Stimulated activated CD4-positive, alpha-beta T cell treated with anti-CD3 and anti-CD28 coated beads, Interleukin-15, amount 100 ng/mL, for 24 hours (primary cell): ENCODE results near the gene IGHMBP2.
A peak's percentile ranks its signal among the peaks of the same experiment; 100 is the strongest.
"Not testable (repeated sequence)": the region's sequence is repeated elsewhere in the genome, so short reads cannot be mapped to it uniquely, and the experiment has no call there.

Experiments used
- DNase-seq: peaks from one replicate; pipeline ENCODE4 v3.0.0-alpha.2; 2020

IGHMBP2 gene

DNA sequence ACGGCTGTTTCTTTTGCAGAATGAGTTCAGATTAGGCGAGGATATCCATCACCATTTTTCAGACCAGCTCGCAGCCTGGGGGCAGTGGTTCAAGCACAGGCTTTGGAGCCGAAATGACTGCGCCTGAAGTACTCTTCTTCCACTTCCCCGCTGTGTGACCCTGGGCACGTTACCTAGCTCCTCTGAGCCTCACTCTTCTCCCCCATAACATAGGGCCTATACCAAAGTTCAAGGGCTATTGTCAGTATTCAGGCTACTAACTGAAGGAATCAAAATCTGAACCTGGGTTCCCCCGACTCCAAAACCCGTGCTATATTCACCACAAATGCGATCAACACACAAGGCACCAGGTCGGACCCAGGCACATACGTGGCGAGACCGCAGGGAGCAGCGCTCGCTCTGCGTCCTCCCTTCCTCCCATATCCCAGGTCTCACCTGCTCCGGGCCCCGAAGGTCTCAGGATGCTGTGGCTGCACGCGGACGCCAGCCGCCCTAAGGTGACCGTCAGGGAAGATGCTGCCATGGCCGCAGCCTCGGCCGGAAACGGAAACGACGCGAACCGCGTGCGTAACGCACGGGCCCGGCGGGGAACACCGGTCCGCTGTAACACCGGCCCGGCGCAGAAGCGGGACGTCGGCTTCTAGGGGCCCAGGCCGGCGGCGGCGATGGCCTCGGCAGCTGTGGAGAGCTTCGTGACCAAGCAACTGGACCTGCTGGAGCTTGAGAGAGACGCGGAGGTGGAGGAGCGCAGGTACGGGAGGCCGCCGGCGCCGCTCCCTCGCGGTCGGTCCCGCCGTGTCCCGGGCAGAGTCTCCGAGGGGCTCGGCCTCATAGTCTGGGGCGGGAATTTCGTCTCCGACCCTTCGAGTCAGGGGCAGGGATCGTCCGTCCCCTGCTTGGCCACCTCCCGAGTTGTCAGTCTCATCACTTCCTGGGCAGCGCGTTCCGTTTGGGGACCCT is at the start of gene IGHMBP2, which contains the start of gene MRPL21:
TSS of gene IGHMBP2 (plus strand) at position 604 of the 960 bp plus-strand sequence. CDS start at position 666, 62 bp downstream.
TSS of gene MRPL21 (minus strand) at position 545 of the 960 bp plus-strand sequence. CDS start at position 523, 22 bp downstream.
- DNase-seq: peak; percentile 91

DNA sequence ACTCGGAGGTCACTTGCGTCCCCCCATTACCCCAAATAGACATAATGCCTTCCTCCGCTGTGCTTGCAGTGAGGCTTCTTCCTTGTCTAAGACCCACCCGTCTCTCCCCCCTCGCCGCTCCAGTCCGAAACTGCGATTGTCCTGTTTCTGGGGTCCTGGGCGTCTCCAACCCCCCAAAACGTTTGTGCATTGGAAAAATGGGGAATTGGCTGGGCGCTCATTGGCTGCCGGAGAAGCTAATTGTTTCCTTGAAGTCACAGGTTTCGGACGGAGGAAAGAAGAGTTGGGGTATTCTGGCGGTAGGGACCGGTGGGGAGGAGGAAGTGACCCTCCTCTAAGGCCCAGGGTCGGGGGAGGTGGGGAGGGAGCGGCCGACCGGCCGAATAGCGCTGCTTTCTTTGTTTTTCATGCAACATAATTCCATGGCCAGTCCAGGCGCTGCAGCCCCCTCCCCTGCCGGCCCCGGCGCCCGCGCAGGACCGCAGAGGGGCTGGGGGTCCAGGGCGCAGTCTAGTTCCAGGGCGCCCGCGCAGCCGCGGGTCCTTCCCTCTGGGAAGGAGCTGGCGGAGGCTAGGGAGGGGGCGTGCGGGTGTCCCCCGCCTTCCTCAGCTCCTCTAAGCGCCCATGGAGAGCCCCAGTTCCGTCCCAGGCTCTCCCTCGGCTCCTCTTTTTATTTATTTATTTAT is 49.3 kb upstream of the IGHMBP2 start:
- DNase-seq: no peak

DNA sequence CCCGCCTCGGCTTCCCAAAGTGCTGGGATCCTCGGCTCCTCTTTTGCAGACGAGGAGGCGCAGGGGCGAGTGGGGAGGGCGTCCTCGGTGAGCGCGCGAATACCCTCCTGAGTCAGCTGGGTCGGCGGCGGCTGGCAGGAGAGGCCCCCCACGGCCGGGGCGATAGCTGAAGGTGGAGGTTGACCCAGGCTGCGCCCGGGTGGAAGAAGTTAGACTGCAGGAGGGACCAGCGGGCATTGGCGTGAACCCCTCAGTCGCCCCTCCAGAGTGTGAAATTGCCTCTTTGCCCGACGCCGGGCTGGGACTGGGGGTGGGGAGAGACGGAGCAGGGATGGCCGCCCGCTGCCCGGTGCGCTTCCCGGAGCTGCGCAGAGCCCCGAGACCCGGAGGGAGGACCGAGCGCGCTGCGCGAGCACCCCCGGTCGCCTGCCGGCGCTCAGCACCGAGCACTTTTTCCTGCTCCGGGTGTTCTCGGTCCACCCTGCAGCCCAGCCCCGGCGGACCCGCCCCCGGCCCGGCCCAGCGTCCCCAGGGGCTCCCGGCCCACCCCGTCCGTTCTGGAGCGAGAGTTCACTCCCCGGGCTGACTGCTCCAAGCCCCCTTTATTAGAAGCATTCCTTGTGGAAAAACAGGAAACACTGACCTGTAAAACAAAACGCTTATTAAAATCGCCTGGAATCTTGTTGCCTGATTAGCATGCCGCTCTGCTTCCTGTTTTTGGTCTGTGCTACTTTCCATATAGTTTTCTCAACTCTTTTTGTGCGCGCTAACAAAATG is 48.3 kb upstream of the IGHMBP2 start:
- peak; percentile 31 for DNase-seq

DNA sequence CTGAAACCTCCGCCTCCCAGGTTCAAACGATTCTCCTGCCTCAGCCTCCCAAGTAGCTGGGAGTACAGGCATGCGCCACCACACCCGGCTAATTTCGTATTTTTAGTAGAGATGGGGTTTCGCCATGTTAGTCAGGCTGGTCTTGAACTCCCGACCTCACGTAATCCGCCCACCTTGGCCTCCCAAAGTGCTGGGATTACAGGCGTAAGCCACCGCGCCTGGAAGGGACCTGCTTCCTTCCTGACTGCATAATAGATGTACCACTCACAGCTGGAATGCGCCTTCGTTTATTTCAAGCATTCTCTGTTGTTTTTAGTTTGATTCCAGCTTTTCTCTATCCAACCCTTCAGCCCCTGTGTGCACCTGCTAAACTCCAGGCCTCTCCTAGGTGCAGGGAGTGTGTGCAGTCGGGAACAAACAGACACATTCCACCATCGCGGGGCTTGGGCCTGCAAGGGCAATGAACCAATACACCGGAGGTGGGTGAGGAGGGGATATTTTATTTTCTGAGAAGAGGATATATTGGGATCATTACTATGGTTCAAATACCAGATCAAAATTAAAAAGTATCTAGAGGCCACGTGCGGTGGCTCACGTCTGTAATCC is 47.2 kb upstream of the IGHMBP2 start:
- not testable (repeated sequence) for DNase-seq

DNA sequence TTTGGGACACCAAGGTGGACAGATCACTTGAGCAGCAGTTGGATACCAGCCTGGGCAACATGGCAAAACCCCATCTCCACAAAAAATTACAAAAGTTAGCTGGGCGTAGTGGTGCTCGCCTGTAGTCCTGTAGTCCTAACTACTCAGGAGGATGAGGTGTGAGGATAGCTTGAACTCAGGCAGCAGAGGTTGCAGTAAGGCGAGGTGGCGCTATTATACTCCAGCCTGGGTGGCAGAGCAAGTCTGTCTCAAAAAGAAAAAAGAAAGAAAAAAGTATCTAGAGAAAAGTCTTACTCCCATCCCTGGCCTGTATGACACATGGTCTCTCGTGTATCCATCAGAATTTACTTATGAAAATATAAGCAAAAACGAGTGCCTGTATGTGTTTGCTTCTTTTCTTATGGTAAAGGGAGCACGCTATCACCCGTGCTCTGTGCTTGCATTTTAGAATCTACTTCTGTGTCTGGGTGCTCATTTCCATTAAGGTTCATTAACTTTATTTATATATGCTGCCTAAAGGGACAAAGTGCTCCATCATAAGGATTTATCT is 46.6 kb upstream of the IGHMBP2 start:
- DNase-seq: no peak

DNA sequence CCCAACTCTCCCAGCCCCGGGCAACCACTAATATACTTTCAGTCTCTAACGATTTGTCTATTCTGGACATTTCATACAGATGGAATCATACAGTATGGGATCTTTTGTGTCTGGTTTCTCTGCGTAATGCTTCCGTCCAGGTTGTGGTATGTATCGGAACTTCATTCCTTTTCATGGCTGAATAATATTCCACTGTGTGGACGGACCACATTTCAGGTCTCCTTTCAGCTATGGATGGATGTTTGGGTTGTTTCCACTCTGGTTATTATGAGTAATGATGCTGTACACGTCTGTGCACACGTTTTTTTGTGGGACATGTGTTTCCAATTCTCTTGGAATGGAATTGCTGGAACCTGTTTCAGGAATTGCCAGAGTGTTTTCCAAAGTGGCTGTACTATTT is 44.6 kb upstream of the IGHMBP2 start:
- no peak for DNase-seq

DNA sequence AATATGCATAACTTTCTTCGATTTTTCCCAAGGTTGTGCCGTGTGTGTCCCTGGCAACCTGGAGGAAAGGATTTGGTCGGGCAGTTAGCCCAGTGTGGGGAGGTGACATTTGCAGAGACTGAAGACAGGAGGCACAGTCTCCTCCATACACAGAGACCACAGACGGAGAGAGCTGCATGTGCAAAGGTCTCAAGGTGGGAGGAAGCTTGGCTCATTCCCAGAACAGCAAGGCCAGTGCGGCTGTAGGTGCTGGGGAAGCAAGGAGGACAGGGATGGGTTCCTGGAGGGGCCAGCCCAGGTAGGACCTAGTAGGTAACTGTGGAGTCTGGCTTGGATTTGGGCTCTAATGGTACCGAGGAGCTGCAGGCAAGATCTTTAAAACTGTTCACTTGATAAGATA is 41.3 kb upstream of the IGHMBP2 start:
- no peak for DNase-seq

DNA sequence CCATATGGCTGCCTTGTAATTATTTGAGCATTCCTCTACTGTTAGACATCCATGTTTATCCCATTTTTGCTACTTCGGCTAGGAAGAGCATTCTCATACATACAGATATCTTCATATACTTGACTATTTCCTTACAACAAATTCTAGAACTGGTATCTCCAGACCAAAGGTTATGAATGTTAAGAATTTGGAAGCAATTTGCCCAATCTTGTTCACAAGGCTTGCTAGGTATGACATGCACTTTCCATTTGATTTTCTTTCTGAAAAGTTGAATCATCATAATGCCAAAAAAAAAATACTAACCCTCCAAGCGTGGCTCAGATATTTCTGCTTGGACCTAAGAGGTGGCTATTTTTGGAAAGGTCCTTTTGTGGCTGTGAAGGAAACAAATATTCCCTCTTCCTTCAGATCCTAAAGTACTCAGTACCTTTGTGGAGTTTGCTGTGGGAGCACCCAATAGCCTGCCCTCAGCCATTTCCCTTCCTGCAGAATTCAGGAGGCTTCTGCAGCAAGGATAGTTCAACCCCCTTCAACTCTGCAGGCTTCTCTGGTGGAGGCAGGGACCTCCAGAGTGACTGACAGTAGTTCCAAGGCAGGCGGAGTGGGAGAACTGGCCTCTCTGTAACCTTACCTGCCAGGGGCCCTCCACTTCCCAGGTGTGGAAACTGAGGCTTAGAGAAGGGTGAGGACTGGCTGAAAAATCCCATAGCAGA is 40.0 kb upstream of the IGHMBP2 start:
- DNase-seq: no peak

DNA sequence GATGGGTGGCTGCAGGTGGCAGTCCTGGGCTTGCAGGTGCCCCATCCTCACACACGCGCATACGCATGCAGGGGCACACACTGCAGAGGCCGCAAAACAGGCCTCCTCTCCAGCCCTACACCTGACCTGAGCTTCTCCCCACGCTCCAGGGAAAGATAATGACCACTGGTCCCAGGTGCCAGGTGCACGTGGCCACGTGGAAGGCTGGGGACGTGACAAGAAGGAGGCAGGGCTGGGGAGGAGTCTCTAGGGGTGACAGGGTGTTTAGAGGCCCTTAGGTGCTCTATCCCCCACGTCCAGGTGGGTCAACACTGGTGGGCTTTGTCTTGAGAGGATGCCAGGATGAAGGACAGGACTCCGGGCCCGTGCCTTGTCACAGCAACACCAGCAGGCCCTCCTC is 38.5 kb upstream of the IGHMBP2 start:
- no peak for DNase-seq

DNA sequence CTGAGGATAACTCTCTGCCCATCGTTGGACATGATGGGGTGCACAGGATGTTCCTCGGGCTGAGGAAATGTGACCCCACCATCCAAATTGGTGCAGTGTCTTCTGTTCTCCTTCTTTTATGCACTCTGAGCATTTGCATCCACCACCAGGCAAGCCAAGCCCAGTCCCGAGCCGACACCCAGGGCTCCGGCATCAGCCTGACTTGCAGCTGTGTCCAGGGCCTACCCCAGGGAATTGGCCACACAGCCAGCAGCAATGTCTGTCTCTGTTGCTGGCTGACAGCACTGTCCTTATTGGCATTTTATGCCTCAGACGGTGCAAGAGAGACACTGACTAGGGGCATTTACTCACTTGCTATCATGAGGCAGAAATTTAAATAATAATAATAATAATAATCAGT is 36.6 kb upstream of the IGHMBP2 start:
- no peak for DNase-seq

DNA sequence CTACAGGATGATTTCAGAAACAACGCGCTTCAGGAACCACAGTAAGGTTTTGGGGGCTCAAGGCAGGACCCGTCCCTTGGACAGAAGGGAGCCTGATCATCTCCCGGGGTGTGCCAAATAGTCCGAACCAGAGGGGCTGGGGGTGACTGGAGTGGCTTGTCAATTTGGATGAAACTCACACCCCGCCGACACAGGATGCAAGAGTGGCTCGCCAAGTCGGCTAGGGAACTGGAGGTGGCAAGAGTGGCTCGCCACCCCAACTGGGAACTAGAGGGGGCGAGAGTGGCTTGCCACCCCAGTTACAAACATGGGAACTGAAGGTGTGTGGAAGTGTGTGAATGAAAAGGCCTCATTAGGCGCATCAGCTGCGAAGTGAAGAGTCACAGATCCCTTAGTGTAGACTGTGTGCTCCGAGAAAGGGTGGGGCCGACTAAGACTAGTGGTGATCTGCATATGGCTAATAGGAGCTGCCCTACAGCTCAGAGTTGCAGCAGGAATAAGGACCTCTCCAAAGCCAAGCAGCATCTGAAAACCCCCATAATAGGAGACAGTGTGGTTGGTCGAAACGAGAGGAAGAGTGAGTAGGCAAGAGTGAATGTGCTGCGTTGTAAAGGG is 35.4 kb upstream of the IGHMBP2 start:
- no peak for DNase-seq

DNA sequence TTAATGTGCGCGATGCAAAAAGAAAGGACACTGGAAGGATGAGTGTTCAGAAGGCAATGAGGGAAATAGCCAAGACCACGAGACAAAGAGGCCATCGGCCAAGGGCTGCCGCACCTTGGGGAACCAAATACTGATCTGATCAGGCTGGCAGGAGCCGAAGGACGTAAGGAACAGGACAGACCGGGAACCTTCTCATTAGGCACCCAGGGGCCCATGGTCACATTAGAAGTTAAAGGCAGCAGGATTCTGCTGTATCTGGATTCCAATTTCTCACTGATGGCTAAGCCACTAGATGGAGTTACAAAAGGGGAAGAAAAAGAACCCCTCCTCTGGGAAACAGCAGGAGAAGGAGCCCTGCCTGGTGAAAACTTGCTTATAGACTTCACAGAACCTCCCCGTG is 33.2 kb upstream of the IGHMBP2 start:
- no peak for DNase-seq

DNA sequence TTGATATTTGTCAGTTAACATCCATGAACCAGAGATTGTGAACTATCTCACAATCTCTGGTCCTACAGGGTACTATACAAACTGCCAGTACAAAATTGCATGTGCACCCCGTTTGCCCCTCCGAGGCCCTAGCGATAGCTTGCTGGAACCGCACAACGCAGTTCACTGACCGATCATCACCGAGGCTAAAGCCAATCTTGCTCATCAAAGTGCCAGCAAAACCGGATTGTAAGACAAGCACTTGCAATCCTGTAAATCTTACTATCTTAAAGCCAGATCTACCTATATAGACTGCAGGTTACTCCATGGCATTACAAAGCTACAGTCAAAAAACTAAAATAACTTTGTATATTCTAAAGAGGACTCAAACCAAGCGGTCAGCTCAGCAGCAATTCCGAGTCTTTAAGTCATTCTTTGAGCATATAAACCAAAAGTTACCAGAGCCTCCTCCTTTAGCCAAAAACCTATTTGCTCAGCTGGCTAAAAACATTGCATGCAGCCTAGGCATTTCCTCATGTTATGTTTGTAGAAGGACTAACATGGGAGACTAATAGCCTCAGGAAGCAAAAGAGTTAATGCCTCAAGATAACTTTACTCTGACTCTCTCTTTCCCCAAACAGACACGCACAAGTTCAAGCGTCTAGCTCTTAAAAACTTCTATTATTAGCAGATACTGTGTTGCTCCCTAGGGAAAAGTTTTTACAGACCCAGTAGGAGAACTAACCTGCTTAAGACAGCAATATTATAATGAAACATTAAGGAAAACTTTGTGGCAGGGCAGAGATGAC is 31.3 kb upstream of the IGHMBP2 start:
- no peak for DNase-seq

DNA sequence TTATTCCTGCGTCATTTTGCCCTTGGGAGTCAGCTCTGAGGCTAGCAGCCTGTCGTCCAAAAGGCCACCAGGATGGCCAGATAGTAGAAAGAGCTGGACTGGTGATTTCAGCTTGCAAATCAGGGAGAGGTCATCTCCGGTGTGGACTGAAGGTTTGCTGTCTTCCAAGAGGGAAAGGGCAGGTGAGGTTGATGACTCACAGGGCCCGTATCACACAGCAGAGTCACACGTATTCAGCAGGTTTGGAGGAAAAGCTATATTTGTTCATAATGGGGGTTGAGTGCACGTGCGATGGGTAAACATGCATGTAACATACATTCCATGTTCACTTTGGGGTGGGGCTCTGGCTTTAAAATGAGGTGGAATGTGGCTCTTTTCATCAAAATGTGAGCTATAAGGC is 25.7 kb upstream of the IGHMBP2 start:
- DNase-seq: no peak

DNA sequence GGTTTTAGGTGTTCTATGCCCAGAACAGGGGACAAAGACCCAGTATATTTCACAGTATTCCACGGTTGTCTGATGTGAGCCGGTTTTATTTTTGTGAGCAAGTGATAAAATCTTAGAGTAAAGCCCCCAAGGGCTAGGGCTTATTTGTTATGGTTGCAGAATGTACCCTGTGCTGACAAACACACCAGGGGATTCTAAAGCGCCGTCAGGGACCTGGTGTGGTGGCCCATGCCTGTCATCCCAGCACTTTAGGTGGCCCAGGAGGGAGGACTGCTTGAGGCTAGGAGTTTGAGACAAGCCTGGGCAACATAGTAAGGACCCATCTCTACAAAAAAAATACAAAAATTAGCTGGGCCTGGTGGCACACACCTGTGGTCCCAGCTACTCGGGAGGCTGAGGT is 22.8 kb upstream of the IGHMBP2 start:
- no peak for DNase-seq

DNA sequence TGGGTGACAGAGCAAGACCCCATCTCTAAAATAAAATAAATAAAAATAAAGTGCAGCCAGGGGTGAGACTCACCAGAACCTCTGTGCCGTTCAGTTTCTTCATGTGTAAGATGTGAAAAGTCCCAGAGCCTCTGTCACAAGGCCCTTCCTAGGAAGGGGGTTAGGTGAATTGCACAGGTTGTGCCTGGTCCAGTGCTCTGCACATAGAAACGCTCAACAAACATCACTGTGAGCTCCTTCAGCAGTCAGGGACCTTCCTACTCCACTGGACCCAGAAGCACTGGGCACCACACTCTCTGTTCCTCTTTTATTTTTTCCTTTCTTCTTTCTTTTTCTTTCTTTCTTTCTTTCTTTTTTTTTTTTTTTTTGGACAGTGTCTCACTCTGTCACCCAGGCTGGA is 22.4 kb upstream of the IGHMBP2 start:
- no peak for DNase-seq

DNA sequence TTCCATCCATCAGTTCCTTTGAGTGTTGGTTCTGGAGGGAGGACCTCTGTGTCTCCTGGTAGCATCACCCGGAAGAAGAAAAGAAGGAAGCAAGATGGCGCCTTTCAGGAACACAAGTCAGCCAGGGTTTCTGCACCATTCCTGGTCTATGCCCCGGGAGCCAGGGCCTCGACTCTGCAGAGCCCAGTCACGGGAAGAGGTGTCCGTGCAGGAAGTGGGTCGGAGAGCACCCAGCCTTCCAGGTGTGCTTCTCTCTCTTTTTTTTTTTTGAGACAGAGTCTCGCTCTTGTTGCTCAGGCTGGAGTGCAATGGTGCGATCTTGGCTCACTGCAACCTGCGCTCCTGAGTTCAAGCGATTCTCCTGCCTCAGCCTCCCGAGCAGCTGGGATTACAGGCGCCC is 21.3 kb upstream of the IGHMBP2 start:
- DNase-seq: no peak

DNA sequence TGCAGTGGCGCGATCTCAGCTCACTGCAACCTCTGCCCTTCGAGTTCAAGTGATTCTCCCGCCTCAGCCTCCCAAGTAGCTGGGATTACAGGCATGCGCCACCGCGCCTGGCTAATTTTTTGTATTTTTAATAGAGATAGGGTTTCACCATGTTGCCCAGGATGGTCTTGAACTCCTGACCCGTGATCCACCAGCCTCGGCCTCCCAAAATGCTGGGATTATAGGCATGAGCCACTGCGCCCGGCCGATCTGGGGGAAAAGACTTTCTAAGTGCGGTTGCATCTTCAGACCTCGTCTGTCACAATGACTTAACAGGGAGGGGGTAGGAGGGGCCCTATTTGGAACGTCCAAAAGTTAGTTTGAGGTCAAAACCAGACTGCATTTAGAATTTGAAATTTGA is 18.9 kb upstream of the IGHMBP2 start:
- not testable (repeated sequence) for DNase-seq

DNA sequence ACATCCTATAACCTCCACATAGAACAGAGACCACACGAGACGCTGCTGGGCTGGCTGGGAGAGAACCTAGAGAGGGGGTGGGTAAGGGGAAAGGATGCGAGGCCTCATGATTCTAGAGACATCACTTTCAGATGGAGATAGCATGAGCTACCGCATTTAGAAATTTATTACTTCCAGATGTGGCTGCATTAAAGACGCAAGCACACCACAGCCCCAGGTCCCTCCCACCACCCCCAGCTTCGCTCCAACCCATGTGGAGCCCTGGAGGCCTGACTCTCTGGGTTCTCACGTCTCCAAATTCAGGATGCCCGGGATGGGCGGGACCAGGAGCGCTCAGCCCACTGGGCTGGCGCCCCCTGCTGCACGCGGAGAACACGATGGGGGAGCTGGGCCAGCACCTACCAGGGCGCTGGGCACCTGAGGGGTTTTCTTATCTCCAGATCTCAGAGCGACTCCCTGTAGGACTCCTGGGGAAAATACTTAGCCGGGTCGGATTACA is 13.7 kb upstream of the IGHMBP2 start:
- no peak for DNase-seq
